Progenitor cell of endocrine pancreas (in vitro differentiated cells): ENCODE results near the gene ZNF677. TPM values are rescaled to one million over a fixed set of nuclear protein-coding genes. Genes with fewer than 3 reads are reported as not detected.
"Not testable (repeated sequence)": the region's sequence is repeated elsewhere in the genome, so short reads cannot be mapped to it uniquely, and the experiment has no call there.

Experiments
- DNase-seq: peaks from one replicate; pipeline ENCODE4 v3.0.0; 2021; ENCODE audit warnings: low spot score; ENCODE audit not compliant: unreplicated experiment
- H3K27ac Mint-ChIP-seq: 2 replicates; pipeline ENCODE4 v1.8.0; 2021; ENCODE audit warnings: mild to moderate bottlenecking, moderate library complexity, mixed read lengths
- H3K27me3 Mint-ChIP-seq: 2 replicates; pipeline ENCODE4 v1.8.0; 2021; ENCODE audit warnings: mixed read lengths
- H3K36me3 Mint-ChIP-seq: 2 replicates; pipeline ENCODE4 v1.8.0; 2022; ENCODE audit warnings: mixed read lengths; ENCODE audit not compliant: insufficient read depth
- H3K4me1 Mint-ChIP-seq: 2 replicates; pipeline ENCODE4 v1.8.0; 2021; ENCODE audit warnings: low read depth, mixed read lengths
- H3K4me3 Mint-ChIP-seq: 2 replicates; pipeline ENCODE4 v1.8.0; 2021; ENCODE audit warnings: low read depth, mild to moderate bottlenecking, moderate library complexity, mixed read lengths
- H3K9me3 Mint-ChIP-seq: 2 replicates; pipeline ENCODE4 v1.8.0; 2021; ENCODE audit warnings: low read depth, mixed read lengths
- long read RNA-seq: library from polyadenylated mRNA; unstranded; transcript quantifications from one replicate; pipeline ENCODE4 v2.0.0, GENCODE V29; 2020
- total RNA-seq: library from RNA; stranded (reverse); gene quantifications from 2 replicates; pipeline ENCODE4 v1.2.1, GENCODE V29; 2021
- TF ChIP-seq, protein P1 (sequence below): fragments of 200-600 bp; sonication (generic); IDR thresholded peaks from one replicate; pipeline ENCODE4 v1.5.0; 2021; ENCODE audit warnings: antibody characterized with exemption, mild to moderate bottlenecking; ENCODE audit not compliant: unreplicated experiment

The ZNF677 gene
- 51.9 and 57.5 TPM in 2 replicates for total RNA-seq
- long read RNA-seq, transcript ZNF677-206 (5 exons, 3,497 nt): minor isoform, 7 of 71 reads
- long read RNA-seq, transcript ZNF677-211 (4 exons, 719 nt): major isoform, 28 of 71 reads
- long read RNA-seq, transcript ZNF677-210 (4 exons, 706 nt): minor isoform, 17 of 71 reads
- long read RNA-seq, partial matches to known transcripts: 9 of 71 reads
- long read RNA-seq, other reads (novel, unspliced or antisense): 6 of 71 reads

DNA sequence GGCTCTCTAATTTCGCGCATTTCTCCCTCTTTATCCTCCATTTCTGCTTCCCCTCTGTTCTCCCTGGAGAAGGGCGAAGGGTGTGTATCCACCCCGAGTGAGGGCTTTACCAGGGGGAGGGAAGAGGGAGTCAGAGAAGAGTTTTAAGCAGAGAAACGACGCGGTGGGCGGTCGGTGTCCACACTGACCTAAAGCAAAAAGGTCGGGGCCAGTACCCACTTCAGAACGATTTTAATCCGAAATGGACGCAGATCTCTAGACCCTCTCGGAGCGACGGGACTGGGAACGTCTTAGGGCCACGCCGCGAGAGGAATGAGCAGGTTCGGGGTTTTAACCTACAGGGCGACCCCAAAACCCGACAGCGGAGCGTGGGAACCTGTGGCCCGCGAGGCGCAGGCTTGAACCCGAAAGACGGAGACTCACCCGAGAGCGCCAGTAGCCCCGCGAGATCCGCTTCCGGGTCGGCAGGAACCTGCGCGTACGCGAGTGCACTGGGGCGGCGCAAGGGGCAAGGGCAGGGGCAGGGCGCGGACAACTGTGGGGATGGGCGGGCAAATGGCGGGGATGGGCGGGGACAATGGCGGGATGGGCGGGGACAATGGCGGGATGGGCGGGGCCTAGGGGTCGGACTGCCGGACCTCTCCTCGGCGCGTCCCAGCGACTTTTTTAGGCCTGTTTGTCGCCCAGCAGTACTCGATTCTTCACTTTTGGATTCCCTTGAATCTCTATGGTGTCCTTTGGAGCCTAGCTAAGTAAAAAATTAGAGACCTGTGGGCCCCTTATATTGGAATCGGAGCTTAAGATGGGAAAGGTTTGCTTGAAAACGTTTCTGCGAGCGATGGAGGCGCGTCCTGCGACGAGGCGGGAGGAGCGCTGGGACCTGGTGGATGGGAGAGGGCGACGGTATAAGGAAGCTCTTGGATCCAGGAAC is at the start of gene ZNF677:
ZNF677 (minus strand) TSS at position 463 of the 931 bp plus-strand sequence. CDS start 3,323 bp downstream, outside the sequence.
- Mint-ChIP-seq H3K27me3 (peaks cover 2% of the 10 kb centered on the region), H3K4me1 (peaks cover 4% of the 10 kb centered on the region), H3K9me3 (peaks cover 46% of the 10 kb centered on the region), H3K27ac (peak within 1 kb of the TSS; percentile 96), H3K4me3 (peak within 1 kb of the TSS; percentile 95), H3K36me3 (peaks cover 41% of the 10 kb centered on the region)
- TF ChIP-seq, protein P1, sequence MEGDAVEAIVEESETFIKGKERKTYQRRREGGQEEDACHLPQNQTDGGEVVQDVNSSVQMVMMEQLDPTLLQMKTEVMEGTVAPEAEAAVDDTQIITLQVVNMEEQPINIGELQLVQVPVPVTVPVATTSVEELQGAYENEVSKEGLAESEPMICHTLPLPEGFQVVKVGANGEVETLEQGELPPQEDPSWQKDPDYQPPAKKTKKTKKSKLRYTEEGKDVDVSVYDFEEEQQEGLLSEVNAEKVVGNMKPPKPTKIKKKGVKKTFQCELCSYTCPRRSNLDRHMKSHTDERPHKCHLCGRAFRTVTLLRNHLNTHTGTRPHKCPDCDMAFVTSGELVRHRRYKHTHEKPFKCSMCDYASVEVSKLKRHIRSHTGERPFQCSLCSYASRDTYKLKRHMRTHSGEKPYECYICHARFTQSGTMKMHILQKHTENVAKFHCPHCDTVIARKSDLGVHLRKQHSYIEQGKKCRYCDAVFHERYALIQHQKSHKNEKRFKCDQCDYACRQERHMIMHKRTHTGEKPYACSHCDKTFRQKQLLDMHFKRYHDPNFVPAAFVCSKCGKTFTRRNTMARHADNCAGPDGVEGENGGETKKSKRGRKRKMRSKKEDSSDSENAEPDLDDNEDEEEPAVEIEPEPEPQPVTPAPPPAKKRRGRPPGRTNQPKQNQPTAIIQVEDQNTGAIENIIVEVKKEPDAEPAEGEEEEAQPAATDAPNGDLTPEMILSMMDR: no peak
- peak; percentile 77 for DNase-seq

DNA sequence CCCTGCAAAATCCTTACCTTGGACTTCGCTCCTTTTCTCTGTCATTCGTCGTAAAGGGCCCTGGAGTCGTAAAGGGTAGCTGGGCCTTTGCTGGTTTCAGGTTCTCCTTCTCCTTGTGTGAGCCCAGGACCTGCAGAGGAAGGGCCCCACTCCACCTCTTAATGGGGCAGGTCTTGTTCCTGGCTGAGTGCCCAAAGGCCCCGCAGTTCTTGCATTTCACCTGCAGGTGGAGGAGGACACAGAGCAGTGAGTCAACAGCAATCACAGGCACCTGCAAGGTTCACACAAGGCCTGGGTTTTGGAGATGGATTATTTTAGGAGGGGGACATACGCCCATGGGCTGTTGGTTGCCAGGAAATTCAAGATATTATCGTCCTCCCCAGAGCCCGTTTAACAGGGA is 46.7 kb upstream of the ZNF677 start:
- H3K4me1 Mint-ChIP-seq, H3K4me3 Mint-ChIP-seq, H3K27me3 Mint-ChIP-seq, H3K36me3 Mint-ChIP-seq, H3K9me3 Mint-ChIP-seq, H3K27ac Mint-ChIP-seq, DNase-seq: not testable (repeated sequence)

DNA sequence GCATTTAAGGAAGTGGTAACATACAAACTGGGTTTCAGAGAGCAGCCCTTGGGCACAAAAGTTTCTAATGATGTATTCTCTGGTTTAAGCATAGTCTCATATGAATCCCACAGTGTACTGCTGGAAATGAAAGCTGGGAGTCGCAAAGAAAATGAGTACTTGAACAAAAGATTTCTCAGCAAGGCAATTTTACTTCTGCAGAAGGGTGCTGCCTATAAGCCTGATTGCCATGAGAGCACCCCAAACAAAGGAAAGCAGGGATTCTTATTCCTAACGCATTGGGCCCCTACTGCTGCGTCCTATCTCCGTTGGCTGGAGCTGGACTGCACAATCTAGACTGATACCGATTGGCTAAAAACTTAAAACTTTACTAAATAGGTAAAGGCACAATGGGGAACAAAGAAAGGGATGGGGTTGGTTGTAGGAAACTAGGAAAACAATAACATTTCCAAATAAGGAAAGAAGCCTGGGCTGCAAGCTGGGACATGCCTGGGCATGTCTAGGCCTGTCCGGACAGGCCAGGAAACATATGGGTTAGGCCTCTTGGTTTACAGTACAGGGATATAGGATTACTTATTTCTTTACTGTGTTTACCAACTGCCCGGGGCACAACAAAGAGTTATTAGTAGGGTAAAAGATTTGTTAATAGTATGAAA is 40.2 kb upstream of the ZNF677 start:
- Mint-ChIP-seq H3K9me3 (peaks cover 33% of the 10 kb centered on the region), H3K4me3 (no peak overlapping the region), H3K27me3 (peaks cover 3% of the 10 kb centered on the region), H3K36me3 (no peaks in the 10 kb centered on the region), H3K4me1 (no peaks in the 10 kb centered on the region), H3K27ac (no peak overlapping the region)
- DNase-seq: no peak
- TF ChIP-seq, protein P1: no peak

DNA sequence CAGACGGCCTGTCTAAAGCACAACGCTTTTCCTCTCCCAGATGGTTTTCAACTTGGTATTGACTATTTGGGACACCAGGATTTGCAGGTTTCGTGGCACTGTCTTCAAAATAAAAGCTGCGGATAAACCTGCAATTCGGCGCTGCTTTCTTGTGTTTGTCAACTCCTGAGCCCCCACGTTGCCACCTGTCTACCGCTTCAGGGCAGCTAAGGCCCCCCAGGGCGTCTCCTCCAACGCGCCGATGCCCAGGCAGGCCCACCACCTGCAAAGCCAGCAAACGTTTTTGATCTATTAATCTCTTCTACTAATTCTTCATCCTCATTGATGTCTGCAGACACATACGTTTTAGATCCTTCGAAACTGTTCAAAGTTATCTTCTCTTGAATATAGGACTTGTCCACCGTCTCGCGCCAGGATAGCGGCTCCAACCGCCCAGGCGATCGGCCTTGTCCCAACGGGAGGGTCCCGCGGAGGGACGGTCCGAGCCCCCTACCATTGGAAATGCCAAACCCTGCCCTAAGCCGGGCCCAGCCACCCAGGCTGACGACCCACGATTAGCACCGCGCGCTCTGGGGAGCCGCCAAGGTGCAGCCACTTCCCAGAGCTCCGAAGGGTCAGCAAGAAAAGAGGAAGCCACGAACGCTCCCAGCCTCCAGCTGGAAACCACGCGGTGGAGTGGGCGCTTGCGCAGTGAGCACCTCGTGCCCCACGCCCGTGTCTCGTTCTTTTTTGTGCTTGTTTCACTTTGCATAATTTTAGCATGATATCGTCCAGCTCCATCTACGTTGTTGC is 36.3 kb upstream of the ZNF677 start:
- Mint-ChIP-seq H3K36me3 (no peaks in the 10 kb centered on the region), H3K4me1 (no peaks in the 10 kb centered on the region), H3K27me3 (peaks cover 3% of the 10 kb centered on the region), H3K4me3 (no peak overlapping the region), H3K27ac (no peak overlapping the region), H3K9me3 (peaks cover 30% of the 10 kb centered on the region)
- TF ChIP-seq, protein P1: no peak
- DNase-seq: no peak

DNA sequence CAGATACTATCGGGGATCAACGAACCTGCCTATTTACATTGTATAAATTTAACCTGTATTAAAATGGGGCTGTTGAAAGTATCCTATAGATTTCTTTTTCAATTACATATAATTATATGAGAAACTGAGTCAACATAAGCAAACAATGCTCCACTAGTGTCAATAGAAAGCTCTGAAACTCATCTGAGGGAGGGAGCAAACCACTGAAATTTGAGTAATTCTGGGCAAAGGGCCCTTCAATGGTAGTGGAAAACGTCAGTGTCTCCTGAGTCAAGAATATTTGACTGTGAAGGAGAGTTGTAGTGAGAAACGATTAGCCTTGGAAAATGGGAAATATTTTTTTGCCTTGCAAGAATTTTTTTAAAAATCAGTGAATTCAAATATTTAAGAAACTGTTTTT is 30.4 kb upstream of the ZNF677 start:
- no peaks in the 10 kb centered on the region for H3K27me3 Mint-ChIP-seq
- H3K36me3 Mint-ChIP-seq: no peaks in the 10 kb centered on the region
- TF ChIP-seq, protein P1: no peak
- H3K9me3 Mint-ChIP-seq: peaks cover 3% of the 10 kb centered on the region
- H3K4me3 Mint-ChIP-seq: no peak overlapping the region
- H3K27ac Mint-ChIP-seq: no peak overlapping the region
- H3K4me1 Mint-ChIP-seq: no peaks in the 10 kb centered on the region
- no peak for DNase-seq
